Lower leg skin (tissue), 4 donors: ENCODE measurements around the gene RARB. TPM values are rescaled to one million over a fixed set of nuclear protein-coding genes. Genes with fewer than 3 reads are reported as not detected.

Source experiments
- DNase-seq, 2 donors: peaks; one replicate each; pipeline ENCODE4 v3.0.0-alpha.2; 2019; ENCODE audit warnings: low spot score in 2 of 2
- H3K4me3 ChIP-seq: fragments of 200-600 bp; sonication (generic); 2 replicates; pipeline ENCODE4 v1.5.1; 2017; ENCODE audit warnings: mild to moderate bottlenecking, low read depth; ENCODE audit not compliant: poor library complexity, severe bottlenecking
- CTCF ChIP-seq, 3 donors: fragments of 450-650 bp; IDR thresholded peaks; one replicate each; pipeline ENCODE4 v1.5.1; 2016; ENCODE audit warnings: antibody characterized with exemption in 3 of 3, mild to moderate bottlenecking in 3 of 3, moderate library complexity in 2 of 3
- POLR2A ChIP-seq, 2 donors: fragments of 450-650 bp; IDR thresholded peaks; one replicate each; pipeline ENCODE4 v1.6.1; 2016 to 2017; ENCODE audit warnings: antibody characterized with exemption in 2 of 2, mild to moderate bottlenecking in 1 of 2, moderate library complexity in 1 of 2
- WGBS, 2 donors: methylation state at CpG; one replicate each; pipeline ENCODE4 v1.1.5; 2018; 5-methylcytosine and 5-hydroxymethylcytosine counted together
- intact Hi-C: fragments of 100-400 bp; cut with DNase I; formaldehyde crosslinking; loops from one replicate; pipeline ENCODE4 v1.15.0; 2023; ENCODE audit warnings: low total_unique reads
- total RNA-seq, 4 donors: library from RNA; depleted of rRNA; stranded (reverse); fragments of >200 nt; gene quantifications; one replicate each; pipeline ENCODE4 v1.1.0, GENCODE V29; 2016

The RARB gene
- total RNA-seq, 4 donors from 2014 or later, result 0.34 to 6.5 (median 4.4) TPM; not detected in 1

- TF ChIP-seq CTCF (IDR thresholded peaks at IDR 0.05), result no peak
- no peak for TF ChIP-seq POLR2A (IDR thresholded peaks at IDR 0.05)
- no peak overlapping the region for H3K4me3 ChIP-seq
- 30 to 33% methylated on average over 4 of the region's 4 CpGs for WGBS, 2 donors
- intact Hi-C loops, result no loop called here
- DNase-seq, result no peak
Observed at GRCh38 chr3:25527801-25528200, 99.7 kb downstream of the RARB start.

- intact Hi-C loops, result no loop called here
- no peak for DNase-seq
- TF ChIP-seq POLR2A (IDR thresholded peaks at IDR 0.05) (no peak), CTCF (IDR thresholded peaks at IDR 0.05) (no peak)
Observed at GRCh38 chr3:25531971-25532370, 103.9 kb downstream of the RARB start.

GRCh38 chr3:25532431-25533162 is 104.5 kb downstream of the RARB start:
- intact Hi-C loops, result no loop called here
- 91 to 95% methylated on average over 3 of the region's 3 CpGs for WGBS, 2 donors
- no peak for DNase-seq
- no peak overlapping the region for H3K4me3 ChIP-seq
- no peak for TF ChIP-seq POLR2A (IDR thresholded peaks at IDR 0.05)
- no peak for TF ChIP-seq CTCF (IDR thresholded peaks at IDR 0.05)

More at GRCh38 chr3:25531971-25532370, 103.9 kb downstream of the RARB start:
- no peak overlapping the region for H3K4me3 ChIP-seq

- no peak for DNase-seq
- WGBS, 2 donors, result 60% methylated on average over 2 of the region's 2 CpGs
- no peak overlapping the region for H3K4me3 ChIP-seq
- TF ChIP-seq POLR2A (IDR thresholded peaks at IDR 0.05) (no peak), CTCF (IDR thresholded peaks at IDR 0.05) (no peak)
- intact Hi-C loops, result no loop called here
Observed at GRCh38 chr3:25533399-25533798, 105.3 kb downstream of the RARB start.

GRCh38 chr3:25534007-25534406 is 105.9 kb downstream of the RARB start:
- no peak for DNase-seq
- no peak overlapping the region for H3K4me3 ChIP-seq
- TF ChIP-seq POLR2A (IDR thresholded peaks at IDR 0.05), result no peak
- no peak for TF ChIP-seq CTCF (IDR thresholded peaks at IDR 0.05)
- WGBS, 2 donors, result 91 to 94% methylated on average over 1 of the region's 1 CpG
- intact Hi-C loops, result no loop called here
